ENCODE data around the gene CFAP100.

The CFAP100 gene

DNA sequence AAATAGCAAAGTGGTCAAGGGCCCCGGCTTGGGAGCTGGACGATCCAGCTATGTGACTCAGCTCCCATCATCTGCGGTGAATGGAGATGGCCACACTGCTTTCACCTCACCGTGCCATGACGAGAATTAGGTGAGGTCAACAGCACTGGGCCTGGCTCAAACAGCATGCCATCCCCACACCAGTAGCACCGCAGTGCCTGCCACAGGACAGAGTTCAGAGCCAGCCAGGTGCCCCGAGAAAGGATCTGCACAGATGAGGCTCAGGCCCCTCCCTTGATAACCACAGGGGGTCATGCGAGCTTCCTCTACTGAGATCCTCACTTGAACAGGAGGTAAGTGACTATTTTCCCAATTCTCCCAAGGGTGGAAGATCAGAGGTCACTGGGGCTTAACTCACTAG lies 51.6 kb downstream of the CFAP100 start:
- DNase-seq = no peak

DNA sequence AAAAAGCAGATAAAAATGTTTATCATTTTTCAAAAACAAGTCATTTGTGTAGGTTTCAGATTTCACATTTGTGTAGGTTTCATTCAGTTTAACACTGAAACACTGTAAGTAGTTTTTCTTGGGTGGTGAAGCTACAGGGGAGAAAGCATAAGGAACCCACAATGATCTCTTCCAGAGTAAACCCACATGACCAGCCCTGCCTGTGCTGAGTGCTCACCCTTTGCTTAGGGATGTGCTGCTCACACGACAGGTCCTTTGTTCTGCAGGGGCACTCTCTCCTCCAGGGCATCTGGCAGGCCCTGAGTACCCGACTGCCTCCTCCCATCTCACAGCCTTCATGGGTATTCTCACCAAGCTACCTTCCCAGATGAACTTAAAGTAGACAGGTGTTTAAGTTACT lies 52.1 kb downstream of the CFAP100 start:
- no peak for DNase-seq

DNA sequence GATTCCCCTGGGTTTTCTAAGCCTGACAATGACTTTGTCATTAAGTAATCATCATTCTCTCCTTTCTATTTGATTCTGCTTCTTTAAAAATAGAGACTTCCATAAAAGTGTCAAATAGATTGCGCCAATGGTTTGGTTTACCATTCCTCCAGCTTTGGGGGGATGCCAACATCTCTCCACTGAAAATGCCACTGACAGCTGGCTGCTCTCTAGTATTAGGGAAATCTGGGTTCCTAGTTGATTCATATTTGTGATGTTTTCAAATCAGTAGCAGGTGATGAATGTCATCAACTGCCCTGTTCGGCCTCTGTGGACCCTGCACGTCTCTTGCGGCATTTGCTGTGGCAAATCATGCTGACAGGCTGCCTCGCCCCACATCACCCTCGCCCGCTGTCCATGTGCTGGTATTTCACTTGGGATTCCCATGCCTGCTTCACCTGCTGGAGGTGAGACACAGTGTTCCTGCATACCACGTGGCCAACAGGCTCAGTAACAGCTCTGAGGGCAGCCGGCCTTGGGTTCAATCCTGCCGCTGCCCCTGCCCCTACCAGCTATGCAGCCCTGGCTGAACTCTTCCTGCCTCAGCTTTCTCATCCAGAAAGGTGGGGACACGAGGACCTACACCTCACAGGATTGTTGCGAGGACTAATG lies 52.9 kb downstream of the CFAP100 start:
- no peak for DNase-seq

DNA sequence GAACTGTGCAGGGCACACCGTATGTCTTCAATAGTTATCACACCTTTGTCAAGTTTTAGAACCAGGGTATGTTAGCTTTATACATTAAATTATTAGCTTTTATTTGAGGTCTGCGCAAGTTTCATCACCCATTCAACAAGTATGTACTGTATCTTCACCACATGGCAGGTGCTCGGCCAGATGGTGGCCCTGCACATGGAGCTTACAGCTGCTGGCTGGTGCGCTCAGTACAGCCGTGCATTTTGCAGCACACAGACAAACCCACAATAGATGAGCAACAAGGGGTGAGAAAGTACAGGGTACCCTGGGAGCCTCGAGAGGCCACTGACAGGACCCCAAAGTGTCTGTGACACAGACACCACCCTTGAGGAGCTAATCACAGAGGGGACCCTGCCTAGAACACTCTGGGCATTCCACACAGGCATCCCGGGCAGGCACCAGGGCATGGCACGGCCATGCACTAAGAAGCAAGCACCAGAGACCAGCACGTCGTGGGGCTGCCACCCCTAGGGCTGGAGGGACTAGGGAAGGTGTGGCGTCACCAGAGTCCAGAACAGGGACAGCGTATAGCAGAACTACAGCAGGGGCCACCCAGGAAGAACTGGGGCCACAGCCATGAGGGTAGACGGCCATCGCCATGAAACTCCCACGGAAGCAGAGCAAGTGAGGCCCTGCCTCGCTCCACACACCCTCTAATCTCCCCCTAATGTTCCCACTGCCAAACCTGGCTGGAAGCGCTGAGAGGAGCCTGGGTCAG lies 53.6 kb downstream of the CFAP100 start:
- DNase-seq = no peak

DNA sequence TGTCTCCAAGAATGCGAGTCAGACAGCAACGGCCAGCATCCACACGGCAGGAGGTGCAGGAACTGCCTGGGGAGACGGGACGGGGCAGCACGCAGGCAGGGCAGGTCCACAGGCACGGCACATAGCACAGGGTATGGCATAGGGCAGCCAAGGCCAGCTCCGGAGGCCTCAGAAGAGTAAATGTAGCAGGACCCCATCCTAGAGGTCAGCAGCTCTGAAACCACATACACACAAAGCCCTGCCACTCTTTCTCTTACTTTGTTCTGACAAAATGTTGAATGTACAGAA lies 54.1 kb downstream of the CFAP100 start:
- DNase-seq = no peak

DNA sequence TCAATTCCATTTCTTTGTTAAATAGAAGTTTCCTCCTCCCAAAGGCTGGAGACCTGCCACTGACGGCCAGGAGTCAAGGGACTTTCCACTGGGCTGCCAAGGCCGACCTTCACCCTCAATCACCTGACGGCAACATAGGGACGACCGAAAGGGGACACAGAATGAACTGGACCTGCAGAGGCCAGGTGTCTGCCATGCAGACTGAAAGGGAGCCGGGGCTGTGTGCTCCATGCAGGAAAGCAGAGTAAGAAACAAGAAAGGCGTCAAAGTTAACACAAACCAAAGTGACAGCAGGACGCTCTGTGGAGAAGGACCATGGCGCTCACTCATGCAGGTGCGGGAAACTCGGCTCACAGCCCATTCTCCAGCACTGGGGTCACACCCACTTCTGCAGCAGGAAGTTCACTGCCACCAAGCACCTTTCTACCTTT lies 54.9 kb downstream of the CFAP100 start:
- DNase-seq = no peak

DNA sequence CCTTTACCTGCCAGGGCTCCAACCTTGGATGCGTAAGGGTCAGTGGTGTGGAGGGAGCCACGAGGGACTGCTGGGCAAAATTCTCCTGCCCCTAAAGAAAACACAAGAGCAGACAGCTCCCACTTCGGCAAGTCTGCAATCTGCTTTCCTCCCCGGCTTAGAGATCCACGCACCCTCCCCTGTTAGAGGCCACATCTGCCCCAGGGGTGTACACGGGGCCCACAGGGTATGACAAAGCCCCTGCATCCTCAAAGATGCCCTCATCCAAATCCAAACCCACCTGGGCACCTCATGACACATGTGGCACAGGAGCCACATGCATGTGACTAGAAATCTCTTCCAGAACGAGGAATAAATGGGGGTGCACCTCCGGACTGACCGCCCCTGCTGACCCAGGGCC lies 55.5 kb downstream of the CFAP100 start:
- no peak for DNase-seq

DNA sequence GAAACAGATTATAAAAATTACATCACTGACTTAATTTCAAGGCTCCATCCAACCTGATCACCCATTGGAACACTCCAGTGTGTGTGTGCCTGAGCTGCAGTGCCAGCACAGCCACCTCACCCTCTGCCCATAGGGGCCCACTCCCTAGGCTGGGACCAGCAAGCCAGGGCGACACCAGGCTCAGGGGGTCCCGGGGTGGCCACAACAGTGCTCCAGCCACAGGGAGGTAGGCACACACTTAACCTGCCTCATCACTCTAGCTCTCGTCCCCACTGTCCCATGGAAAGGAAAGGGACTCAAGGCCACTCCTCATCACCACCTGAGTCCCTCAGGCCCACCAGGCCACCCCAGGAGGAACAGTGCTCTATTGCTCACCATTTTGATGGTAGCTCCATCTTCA lies 56.0 kb downstream of the CFAP100 start:
- DNase-seq = no peak

DNA sequence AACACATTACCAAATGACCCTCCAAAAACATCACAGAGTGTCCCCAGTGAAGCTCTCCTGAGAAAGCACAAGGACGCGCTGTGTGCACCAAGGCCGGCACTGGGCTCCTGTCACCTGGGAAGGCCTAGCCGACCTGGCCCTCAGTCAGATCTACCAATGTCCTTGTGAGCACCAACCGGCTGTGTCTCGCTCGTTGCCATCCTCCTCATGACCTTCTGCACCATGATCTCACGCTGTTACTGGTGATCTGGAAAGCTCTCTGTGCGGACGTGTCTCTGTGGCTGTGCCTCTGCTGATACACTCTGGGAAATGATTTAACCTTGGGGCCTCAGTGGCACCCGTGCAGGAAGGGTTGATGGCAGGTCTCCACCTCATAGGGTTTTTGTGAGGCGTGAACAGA lies 56.8 kb downstream of the CFAP100 start:
- DNase-seq = no peak

DNA sequence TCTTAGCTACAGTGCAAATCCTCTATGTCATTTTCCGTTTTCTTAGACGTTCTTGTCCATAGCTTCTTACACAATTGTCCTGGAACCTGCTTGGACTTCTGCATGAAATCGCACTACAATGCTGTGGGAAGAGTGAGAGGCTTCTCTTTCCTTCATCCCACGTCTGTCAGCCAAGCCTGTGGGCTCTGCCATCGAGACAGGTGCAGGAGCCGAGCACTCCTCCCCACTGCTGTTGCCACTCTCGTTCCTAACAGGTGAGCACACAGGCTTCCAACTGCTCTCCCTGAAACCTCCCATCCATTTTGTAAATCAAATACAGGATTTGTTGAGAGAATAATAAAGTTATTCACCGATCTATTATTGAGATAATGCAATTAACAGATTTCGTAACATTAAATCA lies 57.5 kb downstream of the CFAP100 start:
- no peak for DNase-seq

DNA sequence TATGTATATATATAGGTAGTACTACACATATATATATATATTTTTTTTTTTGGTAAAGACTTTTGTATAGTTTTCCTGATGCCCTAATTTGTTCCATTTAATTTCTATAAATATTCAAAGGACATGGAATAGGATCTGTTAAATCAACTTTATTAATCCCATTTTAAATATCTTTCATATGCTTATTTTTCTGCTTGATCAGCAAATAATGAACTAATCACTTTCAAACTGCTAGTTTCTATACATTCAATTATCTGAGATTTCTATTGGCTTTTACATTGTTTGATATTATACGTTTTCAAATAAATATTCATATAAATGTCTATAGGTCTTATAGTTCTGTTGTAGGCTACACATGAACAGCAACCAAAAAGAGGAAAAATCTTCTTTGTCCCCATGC lies 59.3 kb downstream of the CFAP100 start:
- no peak for DNase-seq

DNA sequence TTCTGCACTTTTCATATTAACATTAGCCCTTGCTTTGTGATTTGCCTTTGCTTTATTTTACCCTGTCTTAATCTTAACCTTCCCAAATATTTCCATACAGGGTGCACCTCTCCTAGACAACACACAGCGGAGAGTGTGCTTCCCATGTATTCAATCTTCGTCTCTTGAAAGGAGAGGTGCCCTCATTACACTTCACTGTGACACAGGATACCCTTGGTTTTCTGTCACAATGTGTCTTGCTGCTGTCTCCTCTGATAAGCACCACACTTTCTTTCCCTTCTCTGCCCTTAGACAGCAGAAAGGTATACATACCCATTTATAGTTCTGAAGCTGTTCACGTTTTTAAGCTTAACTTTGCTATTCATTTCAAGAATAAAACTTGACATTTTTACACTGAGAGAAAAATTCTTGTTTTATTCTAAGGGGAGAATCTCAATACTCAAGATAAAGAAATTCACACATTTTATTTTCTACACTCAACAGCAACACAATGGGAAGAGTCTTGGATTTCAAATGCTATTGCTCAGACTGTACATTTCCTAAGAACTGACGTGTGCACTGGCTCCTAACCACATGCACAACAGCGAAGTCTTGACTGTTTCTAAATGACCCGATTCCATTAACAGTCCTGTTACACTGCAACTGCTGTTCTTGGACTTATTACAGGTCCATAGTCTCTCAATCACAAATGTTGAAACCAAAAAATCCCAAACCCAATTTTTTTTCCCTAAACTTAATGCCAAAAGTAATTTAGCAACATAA lies 59.9 kb downstream of the CFAP100 start:
- DNase-seq = no peak

DNA sequence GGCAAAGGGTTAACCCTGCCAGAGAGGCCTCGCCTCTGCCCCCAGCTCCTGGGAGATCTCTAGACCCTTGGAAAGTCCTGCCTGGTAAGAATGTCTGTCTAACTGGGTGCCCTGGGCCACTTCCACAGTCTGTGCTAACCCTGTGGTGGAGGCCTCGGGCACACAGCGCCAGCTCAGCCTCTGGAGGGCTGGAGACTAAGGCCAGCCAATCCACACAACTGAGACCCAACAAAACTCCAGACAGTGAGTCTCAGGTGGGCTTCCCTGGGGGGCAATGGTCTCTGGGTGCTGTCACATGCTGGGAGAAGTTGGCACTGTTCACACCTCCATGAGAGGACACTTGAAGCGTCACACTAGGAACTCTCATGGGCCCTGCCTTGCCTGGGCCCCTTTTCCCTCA lies 61.5 kb downstream of the CFAP100 start:
- no peak for DNase-seq

DNA sequence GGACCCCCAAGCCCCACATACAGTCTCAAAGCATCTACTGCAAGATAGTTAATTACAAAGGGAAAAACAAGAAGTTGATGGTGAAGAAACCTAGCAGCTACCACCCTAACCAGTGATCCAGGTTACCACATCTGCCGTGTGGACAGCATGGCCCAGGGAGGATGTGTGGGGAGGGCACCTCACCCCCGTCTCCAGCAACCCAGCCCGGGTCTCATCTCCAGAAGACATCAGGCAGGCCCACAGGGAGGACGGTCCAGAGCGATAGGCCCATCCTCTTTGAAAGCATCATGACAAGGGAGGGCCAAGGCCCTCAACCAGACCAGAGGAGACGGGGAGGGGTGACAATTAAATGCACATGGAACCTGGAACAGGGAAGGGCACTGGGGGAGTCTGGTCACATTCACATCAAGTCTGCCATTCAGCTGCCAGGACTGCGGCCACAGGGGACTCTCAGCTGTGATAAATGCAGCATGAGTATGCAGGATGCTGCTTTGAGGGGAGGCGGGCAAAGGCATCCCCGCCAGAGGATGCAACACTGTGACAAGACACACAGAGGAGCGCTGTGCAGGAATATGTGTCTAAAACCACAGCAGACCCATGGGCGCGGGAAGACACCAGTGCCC lies 62.2 kb downstream of the CFAP100 start:
- DNase-seq = no peak

DNA sequence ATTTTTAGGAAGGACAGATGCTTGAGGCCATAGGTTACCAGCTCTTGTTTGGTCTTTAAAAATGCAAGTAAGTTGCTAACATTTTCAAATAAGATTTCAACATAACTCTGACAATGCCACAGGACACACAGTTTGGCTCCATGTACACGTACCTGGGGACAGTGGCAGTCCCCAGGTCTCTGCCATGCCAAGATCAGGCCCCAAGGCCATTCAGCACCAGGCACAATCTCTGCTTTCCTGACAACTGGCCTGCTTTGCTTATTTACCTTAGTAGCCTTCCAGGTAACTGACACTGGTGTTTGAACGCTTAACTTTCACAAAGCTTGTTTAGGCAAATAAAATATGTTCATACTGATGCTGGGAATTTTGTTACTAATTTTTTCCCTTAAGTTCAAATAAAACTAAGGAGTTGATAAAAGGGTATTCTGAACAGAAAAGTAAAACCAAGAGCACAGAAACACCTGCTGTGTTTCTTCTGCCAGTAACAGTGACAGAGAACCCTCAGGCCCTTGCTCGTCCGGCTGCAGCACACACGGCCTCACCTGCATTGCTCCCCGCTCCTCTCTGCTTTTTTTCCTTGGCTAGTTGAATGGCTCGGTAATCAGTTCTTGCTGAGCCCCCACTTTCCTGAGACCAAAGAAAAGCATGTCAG lies 64.5 kb downstream of the CFAP100 start:
- DNase-seq = no peak

DNA sequence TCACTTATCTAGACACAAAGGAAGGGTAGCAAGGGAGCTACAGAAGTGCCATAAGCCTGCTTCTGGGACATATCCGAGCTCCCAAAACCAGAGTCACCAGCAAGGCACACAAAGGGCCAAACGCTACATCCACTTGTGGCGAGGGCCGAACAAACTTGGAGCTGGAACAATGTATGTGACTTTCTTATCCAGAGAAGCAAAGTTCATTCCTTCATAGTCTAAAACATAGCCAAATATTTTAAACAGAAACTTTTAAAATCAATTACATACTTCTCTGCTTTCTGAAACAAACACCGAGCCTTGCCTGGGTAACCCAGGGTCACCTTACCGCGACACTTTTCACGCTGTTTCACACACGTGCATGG lies 65.0 kb downstream of the CFAP100 start:
- DNase-seq = no peak

DNA sequence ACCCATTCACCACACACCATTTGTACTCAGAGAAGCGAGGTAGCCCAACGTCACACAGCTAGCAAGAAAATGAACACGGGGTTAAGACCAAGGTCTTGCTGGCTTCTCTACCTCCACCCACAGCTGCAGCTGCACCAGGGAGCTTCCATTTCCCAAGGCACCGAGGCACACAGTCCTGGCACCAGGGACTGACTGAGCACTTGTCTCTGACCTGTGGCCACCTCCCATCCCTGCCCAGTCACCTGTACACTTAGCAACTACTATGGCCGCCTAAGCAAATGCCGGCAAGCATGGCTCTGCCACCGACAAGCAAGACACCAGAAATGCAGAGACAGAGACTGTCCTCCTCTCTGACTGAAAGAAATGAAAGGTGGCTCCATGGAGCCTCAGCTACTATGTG lies 65.7 kb downstream of the CFAP100 start:
- no peak for DNase-seq

DNA sequence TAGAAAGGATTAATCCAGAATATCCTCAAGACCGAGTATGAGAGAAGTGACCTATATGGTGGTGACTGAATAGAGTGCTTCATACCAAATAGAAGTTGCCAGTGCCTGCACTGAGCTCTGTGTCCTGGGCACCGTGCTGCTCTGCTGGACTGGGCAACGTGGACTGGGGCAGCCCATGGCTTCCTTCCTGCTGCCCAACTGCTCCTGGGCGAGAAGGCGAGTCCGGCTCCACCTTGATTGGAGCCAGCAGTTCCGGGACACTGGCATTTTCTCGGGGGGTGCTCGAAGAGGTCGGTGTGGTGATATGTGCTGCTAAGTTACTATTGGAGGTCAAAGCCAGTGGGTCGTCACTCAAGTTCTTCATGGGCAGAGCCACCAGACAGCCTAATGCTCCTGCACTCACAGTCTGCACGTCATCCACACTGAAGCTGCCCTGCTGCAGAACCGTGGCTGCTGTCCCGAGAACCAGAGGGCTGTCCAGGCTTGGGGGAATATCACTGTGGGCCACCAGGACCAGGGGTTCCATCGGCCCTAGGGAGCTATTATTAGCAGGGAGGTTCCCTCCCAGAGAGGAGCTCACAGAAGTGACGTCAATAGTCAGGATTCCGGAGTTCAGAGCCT lies 66.9 kb downstream of the CFAP100 start:
- no peak for DNase-seq

DNA sequence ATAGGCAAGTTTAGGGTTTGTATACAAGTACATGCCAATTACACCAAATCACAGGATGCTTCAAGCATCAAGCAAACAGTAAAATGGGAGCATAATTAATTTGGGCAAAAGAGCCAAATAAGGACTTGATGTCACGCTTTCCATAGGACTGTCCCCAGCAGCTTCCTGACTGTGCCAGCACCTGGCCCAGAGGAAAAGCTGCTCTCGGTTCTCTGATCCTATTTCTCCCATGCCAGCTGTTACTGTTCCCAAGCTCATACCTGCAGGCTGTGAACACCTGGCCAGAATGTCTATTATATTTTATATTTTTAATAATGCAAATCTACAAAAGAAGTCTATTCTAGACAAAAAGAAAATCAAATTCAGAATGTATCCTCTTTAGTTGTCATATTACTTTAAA lies 68.8 kb downstream of the CFAP100 start:
- DNase-seq = no peak

DNA sequence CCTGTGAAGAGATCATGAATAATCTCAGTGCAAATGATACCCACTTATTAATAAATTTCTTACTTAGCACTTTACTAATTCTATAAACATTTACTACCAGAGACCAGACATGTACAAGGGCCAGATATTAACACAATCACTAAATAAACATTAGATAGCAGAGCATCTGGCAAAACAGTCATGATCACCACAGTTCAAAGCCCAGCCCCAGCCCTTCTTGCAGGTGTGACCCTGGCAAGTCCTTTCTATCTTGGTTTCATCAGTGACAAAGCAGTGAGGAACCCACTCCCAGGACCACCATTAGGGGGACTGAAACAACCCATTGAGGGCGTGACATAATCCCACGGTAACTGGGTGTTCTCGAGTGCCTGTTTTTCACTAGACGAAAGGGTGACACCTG lies 69.4 kb downstream of the CFAP100 start:
- no peak for DNase-seq

DNA sequence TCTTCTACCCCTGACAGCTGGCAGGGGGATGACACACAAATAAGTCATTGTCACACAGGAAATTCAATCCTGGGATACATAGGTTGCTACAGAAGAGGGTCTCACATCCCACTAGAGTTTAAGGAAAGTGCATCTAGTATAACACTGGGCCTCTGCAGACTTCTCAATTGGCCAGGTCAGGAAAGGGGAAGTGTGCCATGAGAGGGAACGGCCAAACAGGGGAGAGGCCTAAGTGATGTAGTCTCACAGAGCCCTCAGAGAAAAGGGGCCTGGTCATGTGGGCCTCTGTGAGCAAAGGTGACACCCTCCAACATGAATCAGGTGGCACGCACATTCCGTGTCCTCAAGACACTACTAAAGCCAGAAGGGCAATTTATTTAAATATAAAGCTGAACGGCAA lies 69.8 kb downstream of the CFAP100 start:
- no peak for DNase-seq

DNA sequence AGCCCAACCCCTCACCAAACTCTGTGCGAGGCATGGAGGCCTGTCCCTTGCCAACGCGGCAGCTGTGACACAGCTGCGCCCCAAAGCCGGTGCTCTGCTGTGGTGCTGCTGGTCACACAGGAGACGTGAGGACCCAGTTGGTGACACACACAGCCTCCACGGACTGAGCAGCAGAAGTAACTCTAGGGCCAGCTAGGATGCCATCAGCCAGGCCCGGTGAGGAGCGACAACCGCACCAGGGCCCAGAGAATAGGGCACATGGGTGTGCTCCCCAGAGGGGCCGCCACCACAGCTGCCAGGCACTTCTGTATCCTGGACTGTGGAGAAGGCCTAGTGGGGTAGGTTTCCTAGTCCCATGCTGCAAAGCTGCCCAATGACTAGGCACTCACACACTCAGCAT lies 70.3 kb downstream of the CFAP100 start:
- no peak for DNase-seq

DNA sequence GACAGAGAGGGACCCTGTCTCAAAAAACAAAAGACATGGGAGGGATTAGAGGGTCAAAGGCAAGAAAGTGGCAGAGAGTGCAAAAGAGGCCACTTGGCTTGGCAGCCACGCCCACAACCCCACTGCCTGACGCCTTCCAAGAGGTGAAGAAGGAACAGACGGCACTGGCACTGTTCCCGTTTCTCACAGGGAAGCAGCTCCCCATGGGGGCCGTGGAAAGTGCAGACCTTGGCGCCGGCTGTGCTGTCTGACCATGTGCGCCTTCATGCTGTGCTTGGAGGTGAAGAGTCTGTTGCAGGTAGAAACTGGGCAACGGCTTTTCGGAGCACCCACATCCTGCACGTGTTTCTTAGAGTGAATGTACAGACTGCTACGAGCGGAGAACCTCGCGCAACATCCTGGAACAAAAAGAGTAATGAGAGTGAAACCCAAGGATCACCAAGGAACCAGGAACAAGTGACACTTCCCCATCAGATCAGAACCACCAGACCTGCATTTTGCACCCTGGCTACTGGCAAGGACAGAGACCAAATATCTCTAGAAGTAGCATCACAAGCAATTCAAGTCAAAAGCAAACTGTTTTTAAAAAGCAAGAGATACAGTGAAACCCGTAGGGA lies 71.3 kb downstream of the CFAP100 start:
- no peak for DNase-seq

Measured in activated CD4-positive, alpha-beta T cell treated with anti-CD3 and anti-CD28 coated beads for 1 hour (primary cell).